IgD-negative memory B cell (primary cell): ENCODE measurements around the gene POLD3. TPM values are rescaled to one million over a fixed set of nuclear protein-coding genes. Genes with fewer than 3 reads are reported as not detected.
"Not testable (repeated sequence)": the region's sequence is repeated elsewhere in the genome, so short reads cannot be mapped to it uniquely, and the experiment has no call there.

Experiments used
- H3K27ac Mint-ChIP-seq, 3 donors: one replicate each; pipeline ENCODE4 v1.8.0; 2020 to 2022; ENCODE audit warnings: mild to moderate bottlenecking in 3 of 3, mixed read lengths in 3 of 3, moderate library complexity in 1 of 3
- H3K27me3 Mint-ChIP-seq: one replicate; pipeline ENCODE4 v1.8.0; 2021; ENCODE audit warnings: mixed read lengths
- H3K36me3 Mint-ChIP-seq: one replicate; pipeline ENCODE4 v1.8.0; 2020; ENCODE audit warnings: mild to moderate bottlenecking, mixed read lengths
- H3K4me1 Mint-ChIP-seq, 3 donors: one replicate each; pipeline ENCODE4 v1.8.0; 2020 to 2022; ENCODE audit warnings: mixed read lengths in 3 of 3, mild to moderate bottlenecking in 1 of 3
- H3K4me3 Mint-ChIP-seq, 4 donors: one replicate each; pipeline ENCODE4 v1.8.0; 2020 to 2022; ENCODE audit warnings: mild to moderate bottlenecking in 4 of 4, mixed read lengths in 4 of 4, moderate library complexity in 3 of 4
- H3K9me3 Mint-ChIP-seq, 3 donors: one replicate each; pipeline ENCODE4 v1.8.0; 2020 to 2021; ENCODE audit warnings: mixed read lengths in 3 of 3, mild to moderate bottlenecking in 1 of 3
- polyA plus RNA-seq: library from polyadenylated mRNA; unstranded; fragments of 300-500 nt; fragmentation: Illumina TruSeq; gene quantifications from one replicate; pipeline ENCODE4 v1.2.3, GENCODE V29; 2021

The POLD3 gene
- polyA plus RNA-seq, 1 donor from 2014 or later: 14.0 TPM

GRCh38 chr11:74639533-74639932 is 47.2 kb downstream of the POLD3 start:
- Mint-ChIP-seq H3K4me3 (no peak overlapping the region), H3K4me1 (no peaks in the 10 kb centered on the region), H3K36me3 (peaks cover 7% of the 10 kb centered on the region), H3K9me3 (no peaks in the 10 kb centered on the region), H3K27ac (no peak overlapping the region), H3K27me3 (no peaks in the 10 kb centered on the region)

GRCh38 chr11:74641289-74641688 is 48.9 kb downstream of the POLD3 start:
- H3K4me1 Mint-ChIP-seq: no peaks in the 10 kb centered on the region
- peaks cover 10% of the 10 kb centered on the region for H3K36me3 Mint-ChIP-seq
- no peak overlapping the region for H3K27ac Mint-ChIP-seq
- H3K4me3 Mint-ChIP-seq: no peak overlapping the region
- no peaks in the 10 kb centered on the region for H3K9me3 Mint-ChIP-seq
- H3K27me3 Mint-ChIP-seq: no peaks in the 10 kb centered on the region

- H3K27me3 Mint-ChIP-seq: no peaks in the 10 kb centered on the region
- H3K9me3 Mint-ChIP-seq: no peaks in the 10 kb centered on the region
- no peak overlapping the region for H3K27ac Mint-ChIP-seq
- no peaks in the 10 kb centered on the region for H3K4me1 Mint-ChIP-seq
- peaks cover 10% of the 10 kb centered on the region for H3K36me3 Mint-ChIP-seq
- no peak overlapping the region for H3K4me3 Mint-ChIP-seq
Measured at GRCh38 chr11:74641905-74642304, 49.5 kb downstream of the POLD3 start.

- Mint-ChIP-seq H3K4me3 (no peak overlapping the region), H3K36me3 (peaks cover 10% of the 10 kb centered on the region), H3K9me3 (no peaks in the 10 kb centered on the region), H3K27ac (no peak overlapping the region), H3K4me1 (no peaks in the 10 kb centered on the region), H3K27me3 (no peaks in the 10 kb centered on the region)
Measured at GRCh38 chr11:74642912-74643311, 50.5 kb downstream of the POLD3 start.

- H3K27me3 Mint-ChIP-seq: no peaks in the 10 kb centered on the region
- peaks cover 13% of the 10 kb centered on the region for H3K36me3 Mint-ChIP-seq
- no peak overlapping the region for H3K27ac Mint-ChIP-seq
Measured at GRCh38 chr11:74644081-74644480, 51.7 kb downstream of the POLD3 start.

GRCh38 chr11:74646215-74646614 is 53.8 kb downstream of the POLD3 start:
- no peaks in the 10 kb centered on the region for H3K27me3 Mint-ChIP-seq
- H3K36me3 Mint-ChIP-seq: peaks cover 16% of the 10 kb centered on the region
- no peaks in the 10 kb centered on the region for H3K4me1 Mint-ChIP-seq
- no peak overlapping the region for H3K4me3 Mint-ChIP-seq
- H3K9me3 Mint-ChIP-seq: no peaks in the 10 kb centered on the region
- no peak overlapping the region for H3K27ac Mint-ChIP-seq

More at GRCh38 chr11:74644081-74644480, 51.7 kb downstream of the POLD3 start:
- H3K9me3 Mint-ChIP-seq: no peaks in the 10 kb centered on the region
- H3K4me1 Mint-ChIP-seq: no peaks in the 10 kb centered on the region
- H3K4me3 Mint-ChIP-seq: no peak overlapping the region

- H3K27me3 Mint-ChIP-seq: no peaks in the 10 kb centered on the region
- H3K9me3 Mint-ChIP-seq: no peaks in the 10 kb centered on the region
- no peak overlapping the region for H3K27ac Mint-ChIP-seq
- H3K36me3 Mint-ChIP-seq: peaks cover 14% of the 10 kb centered on the region
- H3K4me1 Mint-ChIP-seq: no peaks in the 10 kb centered on the region
- H3K4me3 Mint-ChIP-seq: no peak overlapping the region
Measured at GRCh38 chr11:74646954-74647353, 54.6 kb downstream of the POLD3 start.

GRCh38 chr11:74647404-74647803 is 55.0 kb downstream of the POLD3 start:
- Mint-ChIP-seq H3K27ac (no peak overlapping the region), H3K36me3 (peaks cover 13% of the 10 kb centered on the region), H3K4me1 (no peaks in the 10 kb centered on the region), H3K27me3 (no peaks in the 10 kb centered on the region), H3K4me3 (no peak overlapping the region), H3K9me3 (peaks cover 0 to 2% (median 0%) of the 10 kb centered on the region in 3 donors)

- H3K27ac Mint-ChIP-seq: no peak overlapping the region
- peaks cover 0 to 4% (median 0%) of the 10 kb centered on the region in 3 donors for H3K9me3 Mint-ChIP-seq
- H3K27me3 Mint-ChIP-seq: no peaks in the 10 kb centered on the region
- no peaks in the 10 kb centered on the region for H3K4me1 Mint-ChIP-seq
- H3K4me3 Mint-ChIP-seq: no peak overlapping the region
- H3K36me3 Mint-ChIP-seq: peaks cover 13% of the 10 kb centered on the region
Measured at GRCh38 chr11:74647831-74648230, 55.4 kb downstream of the POLD3 start.

- H3K36me3 Mint-ChIP-seq: peaks cover 14% of the 10 kb centered on the region
- no peaks in the 10 kb centered on the region for H3K27me3 Mint-ChIP-seq
- H3K4me3 Mint-ChIP-seq: no peak overlapping the region
- H3K4me1 Mint-ChIP-seq: no peaks in the 10 kb centered on the region
- no peak overlapping the region for H3K27ac Mint-ChIP-seq
- H3K9me3 Mint-ChIP-seq: peaks cover 0 to 7% (median 0%) of the 10 kb centered on the region in 3 donors
Measured at GRCh38 chr11:74648894-74649293, 56.5 kb downstream of the POLD3 start.

GRCh38 chr11:74650498-74650897 is 58.1 kb downstream of the POLD3 start:
- H3K27me3 Mint-ChIP-seq: no peaks in the 10 kb centered on the region
- H3K4me1 Mint-ChIP-seq: no peaks in the 10 kb centered on the region
- H3K27ac Mint-ChIP-seq: no peak overlapping the region
- no peak overlapping the region for H3K4me3 Mint-ChIP-seq
- peaks cover 11% of the 10 kb centered on the region for H3K36me3 Mint-ChIP-seq
- peaks cover 0 to 7% (median 0%) of the 10 kb centered on the region in 3 donors for H3K9me3 Mint-ChIP-seq

GRCh38 chr11:74654976-74655375 is 62.6 kb downstream of the POLD3 start:
- no peak overlapping the region for H3K4me3 Mint-ChIP-seq
- no peaks in the 10 kb centered on the region for H3K4me1 Mint-ChIP-seq
- no peaks in the 10 kb centered on the region for H3K27me3 Mint-ChIP-seq
- H3K9me3 Mint-ChIP-seq: peaks cover 0 to 27% (median 10%) of the 10 kb centered on the region in 3 donors
- peaks cover 15% of the 10 kb centered on the region for H3K36me3 Mint-ChIP-seq
- H3K27ac Mint-ChIP-seq: no peak overlapping the region

- Mint-ChIP-seq H3K9me3 (peaks cover 5 to 30% (median 13%) of the 10 kb centered on the region in 3 donors), H3K36me3 (peaks cover 13% of the 10 kb centered on the region)
- not testable (repeated sequence) for H3K27ac Mint-ChIP-seq, H3K4me3 Mint-ChIP-seq, H3K27me3 Mint-ChIP-seq, H3K4me1 Mint-ChIP-seq
Measured at GRCh38 chr11:74659124-74659523, 66.7 kb downstream of the POLD3 start.

GRCh38 chr11:74662487-74663103 is 70.2 kb downstream of the POLD3 start:
- H3K4me3 Mint-ChIP-seq: no peak overlapping the region
- no peaks in the 10 kb centered on the region for H3K4me1 Mint-ChIP-seq
- H3K27me3 Mint-ChIP-seq: no peaks in the 10 kb centered on the region
- peaks cover 15% of the 10 kb centered on the region for H3K36me3 Mint-ChIP-seq
- H3K9me3 Mint-ChIP-seq: peaks cover 5 to 28% (median 13%) of the 10 kb centered on the region in 3 donors
- no peak overlapping the region for H3K27ac Mint-ChIP-seq

- Mint-ChIP-seq H3K36me3 (peaks cover 14% of the 10 kb centered on the region), H3K4me1 (no peaks in the 10 kb centered on the region), H3K27me3 (no peaks in the 10 kb centered on the region), H3K9me3 (peaks cover 5 to 20% (median 10%) of the 10 kb centered on the region in 3 donors), H3K4me3 (no peak overlapping the region), H3K27ac (peak overlapping the region in 1 of 3 donors; percentile 11)
Measured at GRCh38 chr11:74663315-74663714, 70.9 kb downstream of the POLD3 start.
